GM18499 (cell line): ENCODE measurements around the gene CBFB.
"Not testable (repeated sequence)": the region's sequence is repeated elsewhere in the genome, so short reads cannot be mapped to it uniquely, and the experiment has no call there.

Source experiments
- ATAC-seq: cut with Tn5 transposase; IDR thresholded peaks from one replicate; pipeline ENCODE4 v1.9.1; 2021; ENCODE audit warnings: moderate number of reproducible peaks; ENCODE audit not compliant: insufficient read depth, unreplicated experiment

Gene CBFB

GRCh38 chr16:67039260-67040020 is 10.5 kb downstream of the CBFB start:
- no peak for ATAC-seq

- no peak for ATAC-seq
Measured at GRCh38 chr16:67040166-67040565, 11.2 kb downstream of the CBFB start.

GRCh38 chr16:67040906-67041305 is 12.0 kb downstream of the CBFB start:
- no peak for ATAC-seq

GRCh38 chr16:67041520-67041919 is 12.6 kb downstream of the CBFB start:
- not testable (repeated sequence) for ATAC-seq

- no peak for ATAC-seq
Measured at GRCh38 chr16:67043420-67043819, 14.5 kb downstream of the CBFB start.

GRCh38 chr16:67050796-67051195 is 21.8 kb downstream of the CBFB start:
- no peak for ATAC-seq

GRCh38 chr16:67052399-67052798 is 23.4 kb downstream of the CBFB start:
- ATAC-seq, result no peak

GRCh38 chr16:67053767-67054334 is 24.9 kb downstream of the CBFB start:
- ATAC-seq, result no peak

- no peak for ATAC-seq
Measured at GRCh38 chr16:67054901-67055300, 26.0 kb downstream of the CBFB start.

GRCh38 chr16:67055712-67056487 is 27.0 kb downstream of the CBFB start:
- ATAC-seq, result no peak

- no peak for ATAC-seq
Measured at GRCh38 chr16:67063008-67063407, 34.1 kb downstream of the CBFB start.

GRCh38 chr16:67068212-67068753 is 39.3 kb downstream of the CBFB start:
- no peak for ATAC-seq

- ATAC-seq, result no peak
Measured at GRCh38 chr16:67071476-67072048, 42.6 kb downstream of the CBFB start.

- ATAC-seq, result no peak
Measured at GRCh38 chr16:67075331-67075730, 46.4 kb downstream of the CBFB start.

GRCh38 chr16:67077871-67078270 is 48.9 kb downstream of the CBFB start:
- no peak for ATAC-seq

GRCh38 chr16:67082100-67082499 is 53.2 kb downstream of the CBFB start:
- no peak for ATAC-seq

- no peak for ATAC-seq
Measured at GRCh38 chr16:67082891-67083290, 53.9 kb downstream of the CBFB start.

GRCh38 chr16:67084345-67085028 is 55.5 kb downstream of the CBFB start:
- peak; percentile 85 for ATAC-seq

- no peak for ATAC-seq
Measured at GRCh38 chr16:67086822-67087221, 57.9 kb downstream of the CBFB start.

- ATAC-seq, result no peak
Measured at GRCh38 chr16:67087291-67087690, 58.3 kb downstream of the CBFB start.
